Activated naive CD8-positive, alpha-beta T cell (primary cell): ENCODE measurements around the gene NIPBL.
"Not testable (repeated sequence)": the region's sequence is repeated elsewhere in the genome, so short reads cannot be mapped to it uniquely, and the experiment has no call there.

Experiments used
- H3K27ac Mint-ChIP-seq: one replicate; pipeline ENCODE4 v1.8.0; 2021; ENCODE audit warnings: mixed read lengths
- H3K27me3 Mint-ChIP-seq: one replicate; pipeline ENCODE4 v1.8.0; 2021; ENCODE audit warnings: mixed read lengths
- H3K36me3 Mint-ChIP-seq: one replicate; pipeline ENCODE4 v1.8.0; 2021; ENCODE audit warnings: mixed read lengths
- H3K4me1 Mint-ChIP-seq: one replicate; pipeline ENCODE4 v1.8.0; 2021; ENCODE audit warnings: low read depth, mixed read lengths
- H3K4me3 Mint-ChIP-seq: one replicate; pipeline ENCODE4 v1.8.0; 2021; ENCODE audit warnings: mild to moderate bottlenecking, mixed read lengths
- H3K9me3 Mint-ChIP-seq: one replicate; pipeline ENCODE4 v1.8.0; 2021; ENCODE audit warnings: low read depth, mixed read lengths

Gene NIPBL

GRCh38 chr5:36876299-36876964 lies at the start of gene NIPBL:
NIPBL (plus strand) TSS chr5:36876769; CDS start chr5:36953697, 76,928 bp downstream.
- Mint-ChIP-seq H3K4me1 (peaks cover 57% of the 10 kb centered on the region), H3K27me3 (no peaks in the 10 kb centered on the region), H3K4me3 (peak within 1 kb of the TSS; percentile 92), H3K36me3 (no peaks in the 10 kb centered on the region), H3K27ac (peak within 1 kb of the TSS; percentile 96), H3K9me3 (no peaks in the 10 kb centered on the region)

GRCh38 chr5:36832274-36832673 lies 44.3 kb upstream of the NIPBL start:
- Mint-ChIP-seq H3K36me3 (no peaks in the 10 kb centered on the region), H3K9me3 (no peaks in the 10 kb centered on the region), H3K27me3 (peaks cover 2% of the 10 kb centered on the region), H3K27ac (no peak overlapping the region), H3K4me3 (no peak overlapping the region), H3K4me1 (no peaks in the 10 kb centered on the region)

- no peak overlapping the region for H3K27ac Mint-ChIP-seq
- H3K4me1 Mint-ChIP-seq: no peaks in the 10 kb centered on the region
- peaks cover 2% of the 10 kb centered on the region for H3K36me3 Mint-ChIP-seq
- H3K9me3 Mint-ChIP-seq: no peaks in the 10 kb centered on the region
- no peak overlapping the region for H3K4me3 Mint-ChIP-seq
- peaks cover 8% of the 10 kb centered on the region for H3K27me3 Mint-ChIP-seq
Observed at GRCh38 chr5:36836831-36837230, 39.7 kb upstream of the NIPBL start.

GRCh38 chr5:36839489-36840476 lies 36.8 kb upstream of the NIPBL start:
- no peaks in the 10 kb centered on the region for H3K9me3 Mint-ChIP-seq
- peaks cover 5% of the 10 kb centered on the region for H3K27me3 Mint-ChIP-seq
- no peak overlapping the region for H3K4me3 Mint-ChIP-seq
- H3K36me3 Mint-ChIP-seq: peaks cover 2% of the 10 kb centered on the region
- no peak overlapping the region for H3K27ac Mint-ChIP-seq
- H3K4me1 Mint-ChIP-seq: peaks cover 12% of the 10 kb centered on the region

- H3K4me1 Mint-ChIP-seq: peaks cover 19% of the 10 kb centered on the region
- H3K27ac Mint-ChIP-seq: no peak overlapping the region
- peaks cover 9% of the 10 kb centered on the region for H3K27me3 Mint-ChIP-seq
- peaks cover 2% of the 10 kb centered on the region for H3K36me3 Mint-ChIP-seq
- no peaks in the 10 kb centered on the region for H3K9me3 Mint-ChIP-seq
- no peak overlapping the region for H3K4me3 Mint-ChIP-seq
Observed at GRCh38 chr5:36841677-36842076, 34.9 kb upstream of the NIPBL start.

GRCh38 chr5:36842087-36842486 lies 34.5 kb upstream of the NIPBL start:
- no peak overlapping the region for H3K4me3 Mint-ChIP-seq
- no peak overlapping the region for H3K27ac Mint-ChIP-seq
- peaks cover 2% of the 10 kb centered on the region for H3K36me3 Mint-ChIP-seq

GRCh38 chr5:36844305-36844704 lies 32.3 kb upstream of the NIPBL start:
- H3K27me3 Mint-ChIP-seq: peaks cover 8% of the 10 kb centered on the region
- H3K27ac Mint-ChIP-seq: no peak overlapping the region
- no peaks in the 10 kb centered on the region for H3K9me3 Mint-ChIP-seq
- peaks cover 2% of the 10 kb centered on the region for H3K36me3 Mint-ChIP-seq
- peaks cover 19% of the 10 kb centered on the region for H3K4me1 Mint-ChIP-seq
- no peak overlapping the region for H3K4me3 Mint-ChIP-seq

More at GRCh38 chr5:36842087-36842486, 34.5 kb upstream of the NIPBL start:
- H3K9me3 Mint-ChIP-seq: no peaks in the 10 kb centered on the region
- H3K27me3 Mint-ChIP-seq: peaks cover 9% of the 10 kb centered on the region
- H3K4me1 Mint-ChIP-seq: peaks cover 19% of the 10 kb centered on the region

GRCh38 chr5:36848545-36848944 lies 28.0 kb upstream of the NIPBL start:
- peaks cover 19% of the 10 kb centered on the region for H3K4me1 Mint-ChIP-seq
- not testable (repeated sequence) for H3K27me3 Mint-ChIP-seq

GRCh38 chr5:36852903-36853302 lies 23.7 kb upstream of the NIPBL start:
- H3K4me3 Mint-ChIP-seq, H3K4me1 Mint-ChIP-seq, H3K36me3 Mint-ChIP-seq, H3K27me3 Mint-ChIP-seq, H3K27ac Mint-ChIP-seq, H3K9me3 Mint-ChIP-seq: not testable (repeated sequence)

More at GRCh38 chr5:36848545-36848944, 28.0 kb upstream of the NIPBL start:
- not testable (repeated sequence) for H3K4me3 Mint-ChIP-seq, H3K36me3 Mint-ChIP-seq, H3K9me3 Mint-ChIP-seq, H3K27ac Mint-ChIP-seq

- H3K9me3 Mint-ChIP-seq: peaks cover 5% of the 10 kb centered on the region
- peaks cover 5% of the 10 kb centered on the region for H3K36me3 Mint-ChIP-seq
- H3K4me3 Mint-ChIP-seq: no peak overlapping the region
- H3K4me1 Mint-ChIP-seq: peaks cover 4% of the 10 kb centered on the region
- H3K27ac Mint-ChIP-seq: no peak overlapping the region
- H3K27me3 Mint-ChIP-seq: peaks cover 8% of the 10 kb centered on the region
Observed at GRCh38 chr5:36854402-36855140, 22.0 kb upstream of the NIPBL start.

GRCh38 chr5:36855141-36855495 lies 21.5 kb upstream of the NIPBL start:
- Mint-ChIP-seq H3K4me3 (no peak overlapping the region), H3K36me3 (peaks cover 1% of the 10 kb centered on the region)

GRCh38 chr5:36861871-36862270 lies 14.7 kb upstream of the NIPBL start:
- Mint-ChIP-seq H3K27ac (no peak overlapping the region), H3K9me3 (no peaks in the 10 kb centered on the region), H3K4me3 (no peak overlapping the region), H3K36me3 (peaks cover 5% of the 10 kb centered on the region), H3K4me1 (no peaks in the 10 kb centered on the region), H3K27me3 (peaks cover 3% of the 10 kb centered on the region)

More at GRCh38 chr5:36855141-36855495, 21.5 kb upstream of the NIPBL start:
- peaks cover 5% of the 10 kb centered on the region for H3K27me3 Mint-ChIP-seq
- H3K9me3 Mint-ChIP-seq: peaks cover under 1% of the 10 kb centered on the region
- no peak overlapping the region for H3K27ac Mint-ChIP-seq
- peaks cover 4% of the 10 kb centered on the region for H3K4me1 Mint-ChIP-seq

- Mint-ChIP-seq H3K4me1 (peaks cover 41% of the 10 kb centered on the region), H3K4me3 (no peak overlapping the region), H3K27ac (no peak overlapping the region), H3K27me3 (no peaks in the 10 kb centered on the region), H3K36me3 (peaks cover 2% of the 10 kb centered on the region), H3K9me3 (no peaks in the 10 kb centered on the region)
Observed at GRCh38 chr5:36870399-36871040, 6.0 kb upstream of the NIPBL start.

- Mint-ChIP-seq H3K9me3 (no peaks in the 10 kb centered on the region), H3K36me3 (peaks cover 2% of the 10 kb centered on the region), H3K27me3 (no peaks in the 10 kb centered on the region), H3K27ac (peak overlapping the region; percentile 96), H3K4me3 (peak overlapping the region; percentile 92), H3K4me1 (peaks cover 55% of the 10 kb centered on the region)
Observed at GRCh38 chr5:36874465-36874864, 2.1 kb upstream of the NIPBL start.
